ENCODE results near the gene OR4C15. TPM values are rescaled to one million over a fixed set of nuclear protein-coding genes. Genes with fewer than 3 reads are reported as not detected.

Gene OR4C15
- not detected in 5 replicates for total RNA-seq (2022; extraction: Qiagen RNA extraction)

DNA sequence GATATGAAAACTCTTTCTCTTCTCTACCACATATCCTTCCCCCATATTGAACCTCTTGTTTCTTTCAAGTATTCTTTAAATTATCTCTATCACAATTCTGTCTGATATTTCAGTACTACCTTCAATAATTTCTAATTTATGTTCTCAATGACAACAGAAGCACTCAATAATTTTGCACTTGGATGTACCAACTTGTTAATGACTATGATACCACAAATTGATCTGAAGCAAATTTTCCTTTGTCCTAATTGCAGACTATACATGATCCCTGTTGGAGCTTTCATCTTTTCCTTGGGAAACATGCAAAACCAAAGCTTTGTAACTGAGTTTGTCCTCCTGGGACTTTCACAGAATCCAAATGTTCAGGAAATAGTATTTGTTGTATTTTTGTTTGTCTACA lies at the start of gene OR4C15:
Gene OR4C15, plus strand, starts transcription at position 301 of the 400 bp plus-strand sequence. Its CDS starts 0 bp downstream, at position 301.

DNA sequence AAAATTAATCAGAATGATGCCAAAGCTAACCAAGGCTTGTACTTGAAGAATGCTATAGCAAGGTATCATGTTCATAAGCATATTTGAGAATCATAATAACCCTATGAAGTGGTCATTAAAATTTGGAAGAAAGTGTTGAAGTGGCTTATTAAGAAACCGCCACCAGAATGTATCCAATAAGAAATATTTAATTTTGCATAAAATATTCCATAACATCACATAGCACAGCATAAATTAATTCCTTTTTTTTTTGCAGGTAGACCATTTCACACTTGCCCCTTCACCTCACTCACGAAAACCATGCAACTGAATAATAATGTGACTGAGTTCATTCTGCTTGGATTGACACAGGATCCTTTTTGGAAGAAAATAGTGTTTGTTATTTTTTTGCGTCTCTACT lies 17.6 kb downstream of the OR4C15 start, which contains the start of gene OR4C16:
Gene OR4C16, plus strand, starts transcription at position 301 of the 400 bp plus-strand sequence. Its CDS starts 0 bp downstream, at position 301.

Other genes starting within 250 kb of the OR4C15 start
- gene OR4A16, start 211.3 kb upstream of the OR4C15 start, total RNA-seq (2022; extraction: Qiagen RNA extraction) = not detected in 5 replicates
- gene OR4A15, start 186.5 kb upstream of the OR4C15 start, total RNA-seq (2022; extraction: Qiagen RNA extraction) = not detected in 5 replicates
- not detected in 5 replicates for gene OR4C16, start 17.7 kb downstream of the OR4C15 start, total RNA-seq (2022; extraction: Qiagen RNA extraction)
- not detected in 5 replicates for gene OR4C11, start 53.2 kb downstream of the OR4C15 start, total RNA-seq (2022; extraction: Qiagen RNA extraction)
- gene OR4P4, start 80.6 kb downstream of the OR4C15 start, total RNA-seq (2022; extraction: Qiagen RNA extraction) = not detected in 5 replicates
- not detected in 5 replicates for gene OR4S2, start 93.9 kb downstream of the OR4C15 start, total RNA-seq (2022; extraction: Qiagen RNA extraction)
- not detected in 5 replicates for gene OR4C6, start 107.7 kb downstream of the OR4C15 start, total RNA-seq (2022; extraction: Qiagen RNA extraction)
- not detected in 5 replicates for gene OR5D13, start 219.0 kb downstream of the OR4C15 start, total RNA-seq (2022; extraction: Qiagen RNA extraction)
- gene OR5D14, start 241.1 kb downstream of the OR4C15 start, total RNA-seq (2022; extraction: Qiagen RNA extraction) = not detected in 5 replicates